ENCODE results near the gene PEA15.
A peak's percentile ranks its signal among the peaks of the same experiment; 100 is the strongest.

GRCh38 chr1:160227034-160227433, 21.9 kb downstream of the PEA15 start:
- TF ChIP-seq CTCF (tag by site-specific recombination; IDR thresholded peaks at IDR 0.05) (no peak), ZNF629 (tag by site-specific recombination; IDR thresholded peaks at IDR 0.05) (0 out of 2 replicates have a peak, but pooled peaks have one; percentile 24), KLF9 (tag by site-specific recombination; IDR thresholded peaks at IDR 0.05; ENCODE audit: low read depth) (no peak), PRDM6 (tag by site-specific recombination; IDR thresholded peaks at IDR 0.05) (no peak), PATZ1 (tag by site-specific recombination; IDR thresholded peaks at IDR 0.05) (no peak), PRDM1 (tag by site-specific recombination; IDR thresholded peaks at IDR 0.05) (no peak), BCL11A (tag by site-specific recombination; IDR thresholded peaks at IDR 0.05; ENCODE audit: low read depth) (no peak)
